CD4-positive, alpha-beta T cell treated with Interleukin-10 for 1 hour (primary cell): ENCODE results near the gene FBXW9.
"Not testable (repeated sequence)": the region's sequence is repeated elsewhere in the genome, so short reads cannot be mapped to it uniquely, and the experiment has no call there.

Experiments
- DNase-seq: peaks from one replicate; pipeline ENCODE4 v3.0.0-alpha.2; 2020

FBXW9 gene

GRCh38 chr19:12696366-12697335, at the start of gene FBXW9:
FBXW9 (minus strand) TSS chr19:12696631; CDS start chr19:12696581, 50 bp downstream.
- peak; percentile 97 for DNase-seq

GRCh38 chr19:12745166-12745897, 48.9 kb upstream of the FBXW9 start:
- DNase-seq = no peak

GRCh38 chr19:12737835-12738351, 41.5 kb upstream of the FBXW9 start:
- DNase-seq = no peak

GRCh38 chr19:12736995-12737834, 40.8 kb upstream of the FBXW9 start, which contains the start of gene GET3:
GET3 (plus strand) TSS chr19:12737497; CDS start chr19:12737506, 9 bp downstream.
- peak; percentile 90 for DNase-seq

GRCh38 chr19:12733369-12734214, 37.2 kb upstream of the FBXW9 start:
- DNase-seq = peak; percentile 55

GRCh38 chr19:12731337-12731736, 34.9 kb upstream of the FBXW9 start:
- DNase-seq = no peak

- DNase-seq = no peak
These were observed 33.6 kb upstream of the FBXW9 start for GRCh38 chr19:12730064-12730463.

GRCh38 chr19:12727745-12728433, 31.5 kb upstream of the FBXW9 start:
- no peak for DNase-seq

GRCh38 chr19:12726988-12727316, 30.5 kb upstream of the FBXW9 start:
- no peak for DNase-seq

GRCh38 chr19:12725612-12726011, 29.2 kb upstream of the FBXW9 start:
- not testable (repeated sequence) for DNase-seq

GRCh38 chr19:12723641-12724426, 27.4 kb upstream of the FBXW9 start, which contains the start of gene TNPO2:
TNPO2 (minus strand) TSS chr19:12723932; CDS start chr19:12720977, 2,955 bp downstream.
- peak; percentile 69 for DNase-seq

- DNase-seq = no peak
These were observed 26.9 kb upstream of the FBXW9 start for GRCh38 chr19:12723381-12723640.

- DNase-seq = peak; percentile 97
These were observed 26.3 kb upstream of the FBXW9 start for GRCh38 chr19:12722566-12723380.

GRCh38 chr19:12721656-12722565, 25.5 kb upstream of the FBXW9 start:
- peak; percentile 61 for DNase-seq

GRCh38 chr19:12720851-12721655, 24.6 kb upstream of the FBXW9 start:
- DNase-seq = no peak

GRCh38 chr19:12720296-12720695, 23.9 kb upstream of the FBXW9 start:
- no peak for DNase-seq

- no peak for DNase-seq
These were observed 19.5 kb upstream of the FBXW9 start for GRCh38 chr19:12715929-12716328.
